Measurements from ENCODE around the gene BABAM1. TPM values are rescaled to one million over a fixed set of nuclear protein-coding genes. Genes with fewer than 3 reads are reported as not detected.

Gene BABAM1
- polyA plus RNA-seq, 1 donor (not counting 4 experiments of a cell fraction or from before 2014, with no cell fraction given) = 92.8 TPM

- Histone ChIP-seq H3K9me1 (ENCODE audit: control insufficient read depth, extremely low read depth, insufficient read depth, low read length) (no peaks in the 10 kb centered on the region), H3K79me2 (ENCODE audit: control insufficient read depth, insufficient read depth, low read length) (no peaks in the 10 kb centered on the region), H3K4me1 (ENCODE audit: control insufficient read depth, extremely low read depth, insufficient read depth, low read length) (peaks cover 6% of the 10 kb centered on the region), H3K4me2 (ENCODE audit: control insufficient read depth, extremely low read depth, insufficient read depth, low read depth, low read length) (no peak overlapping the region), H3K36me3 (ENCODE audit: control insufficient read depth in 2 of 2, extremely low read depth in 1 of 2, insufficient read depth in 2 of 2, low read length in 2 of 2) (peaks cover 0 to 1% of the 10 kb centered on the region in 2 experiments), H4K20me1 (ENCODE audit: control insufficient read depth, extremely low read depth, insufficient read depth, low read length) (no peaks in the 10 kb centered on the region), H3K9me3 (ENCODE audit: control insufficient read depth, low read depth, low read length) (no peaks in the 10 kb centered on the region), H3K27ac (ENCODE audit: control insufficient read depth, insufficient read depth, low read length) (no peak overlapping the region), H2AFZ (ENCODE audit: control insufficient read depth, low read length) (no peak overlapping the region), H3K4me3 (ENCODE audit: control insufficient read depth in 2 of 3, extremely low read depth in 1 of 3, insufficient read depth in 2 of 3, low read depth in 1 of 3, low read length in 3 of 3) (no peak overlapping the region), H3K27me3 (ENCODE audit: control insufficient read depth, extremely low read depth, insufficient read depth, low read length) (no peaks in the 10 kb centered on the region), H3K9ac (ENCODE audit: control insufficient read depth, extremely low read depth, insufficient read depth, low read length) (no peak overlapping the region)
- TF ChIP-seq CTCF (optimal IDR thresholded peaks at IDR 0.05 in 1 of 3, IDR thresholded peaks at IDR 0.05 in 1 of 3, conservative IDR thresholded peaks at IDR 0.05 in 1 of 3; ENCODE audit: extremely low read depth in 1 of 3, insufficient read depth in 2 of 3, low read length in 3 of 3) (no peak), EZH2 (IDR thresholded peaks at IDR 0.05; ENCODE audit: low read length) (no peak)
- FAIRE-seq (no peak), DNase-seq (ENCODE audit: low read depth, low spot score) (no peak)
- dilution Hi-C loops (cut with MboI; ENCODE audit: extremely low pct_ligation_motif_present, low sequenced_read_pairs) = no loop called here
These were observed 19.0 kb downstream of the BABAM1 start for GRCh38 chr19:17286263-17286662.

- DNase-seq (ENCODE audit: low read depth, low spot score) (no peak), FAIRE-seq (no peak)
- Histone ChIP-seq H3K4me2 (ENCODE audit: control insufficient read depth, extremely low read depth, insufficient read depth, low read depth, low read length) (no peak overlapping the region), H3K36me3 (ENCODE audit: control insufficient read depth in 2 of 2, extremely low read depth in 1 of 2, insufficient read depth in 2 of 2, low read length in 2 of 2) (peaks cover 0 to 2% of the 10 kb centered on the region in 2 experiments), H3K4me1 (ENCODE audit: control insufficient read depth, extremely low read depth, insufficient read depth, low read length) (peaks cover 6% of the 10 kb centered on the region), H2AFZ (ENCODE audit: control insufficient read depth, low read length) (no peak overlapping the region), H3K27ac (ENCODE audit: control insufficient read depth, insufficient read depth, low read length) (no peak overlapping the region), H3K9me3 (ENCODE audit: control insufficient read depth, low read depth, low read length) (no peaks in the 10 kb centered on the region), H3K27me3 (ENCODE audit: control insufficient read depth, extremely low read depth, insufficient read depth, low read length) (no peaks in the 10 kb centered on the region), H3K4me3 (ENCODE audit: control insufficient read depth in 2 of 3, extremely low read depth in 1 of 3, insufficient read depth in 2 of 3, low read depth in 1 of 3, low read length in 3 of 3) (no peak overlapping the region), H3K9me1 (ENCODE audit: control insufficient read depth, extremely low read depth, insufficient read depth, low read length) (no peaks in the 10 kb centered on the region), H3K79me2 (ENCODE audit: control insufficient read depth, insufficient read depth, low read length) (no peaks in the 10 kb centered on the region), H4K20me1 (ENCODE audit: control insufficient read depth, extremely low read depth, insufficient read depth, low read length) (no peaks in the 10 kb centered on the region), H3K9ac (ENCODE audit: control insufficient read depth, extremely low read depth, insufficient read depth, low read length) (no peak overlapping the region)
- TF ChIP-seq CTCF (optimal IDR thresholded peaks at IDR 0.05 in 1 of 3, IDR thresholded peaks at IDR 0.05 in 1 of 3, conservative IDR thresholded peaks at IDR 0.05 in 1 of 3; ENCODE audit: extremely low read depth in 1 of 3, insufficient read depth in 2 of 3, low read length in 3 of 3) (no peak), EZH2 (IDR thresholded peaks at IDR 0.05; ENCODE audit: low read length) (no peak)
- dilution Hi-C loops (cut with MboI; ENCODE audit: extremely low pct_ligation_motif_present, low sequenced_read_pairs) = no loop called here
These were observed 19.5 kb downstream of the BABAM1 start for GRCh38 chr19:17286752-17287151.

Measured in keratinocyte (primary cell).